Measurements from ENCODE around the gene RPAP3. TPM values are rescaled to one million over a fixed set of nuclear protein-coding genes. Genes with fewer than 3 reads are reported as not detected.
"Not testable (repeated sequence)": the region's sequence is repeated elsewhere in the genome, so short reads cannot be mapped to it uniquely, and the experiment has no call there.

RPAP3 gene
- total RNA-seq, 6 donors from 2014 or later: 6.5 to 28.0 (median 16.4) TPM

GRCh38 chr12:47686645-47687240 lies 19.1 kb downstream of the RPAP3 start:
- no peaks in the 10 kb centered on the region for H3K9me3 ChIP-seq
- H3K27me3 ChIP-seq: no peaks in the 10 kb centered on the region
- no peak for DNase-seq
- H3K4me1 ChIP-seq: no peaks in the 10 kb centered on the region
- H3K27ac ChIP-seq: no peak overlapping the region
- TF ChIP-seq, protein P1, sequence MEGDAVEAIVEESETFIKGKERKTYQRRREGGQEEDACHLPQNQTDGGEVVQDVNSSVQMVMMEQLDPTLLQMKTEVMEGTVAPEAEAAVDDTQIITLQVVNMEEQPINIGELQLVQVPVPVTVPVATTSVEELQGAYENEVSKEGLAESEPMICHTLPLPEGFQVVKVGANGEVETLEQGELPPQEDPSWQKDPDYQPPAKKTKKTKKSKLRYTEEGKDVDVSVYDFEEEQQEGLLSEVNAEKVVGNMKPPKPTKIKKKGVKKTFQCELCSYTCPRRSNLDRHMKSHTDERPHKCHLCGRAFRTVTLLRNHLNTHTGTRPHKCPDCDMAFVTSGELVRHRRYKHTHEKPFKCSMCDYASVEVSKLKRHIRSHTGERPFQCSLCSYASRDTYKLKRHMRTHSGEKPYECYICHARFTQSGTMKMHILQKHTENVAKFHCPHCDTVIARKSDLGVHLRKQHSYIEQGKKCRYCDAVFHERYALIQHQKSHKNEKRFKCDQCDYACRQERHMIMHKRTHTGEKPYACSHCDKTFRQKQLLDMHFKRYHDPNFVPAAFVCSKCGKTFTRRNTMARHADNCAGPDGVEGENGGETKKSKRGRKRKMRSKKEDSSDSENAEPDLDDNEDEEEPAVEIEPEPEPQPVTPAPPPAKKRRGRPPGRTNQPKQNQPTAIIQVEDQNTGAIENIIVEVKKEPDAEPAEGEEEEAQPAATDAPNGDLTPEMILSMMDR (IDR thresholded peaks at IDR 0.05): peak in 4 of 6 experiments; percentile 25 to 49 (median 46)
- no peak for TF ChIP-seq POLR2AphosphoS5 (IDR thresholded peaks at IDR 0.05)
- WGBS, 2 donors: 78 to 81% methylated on average over 4 of the region's 4 CpGs
- H3K36me3 ChIP-seq: peaks cover 0 to 27% (median 4%) of the 10 kb centered on the region in 4 donors
- no peak overlapping the region for H3K4me3 ChIP-seq
- no peak for ATAC-seq (ENCODE audit: low FRiP score in 2 of 2)

GRCh38 chr12:47679785-47680184 lies 26.0 kb downstream of the RPAP3 start:
- DNase-seq (no peak), ATAC-seq (ENCODE audit: low FRiP score in 2 of 2) (no peak)
- WGBS, 2 donors: 99 to 100% methylated on average over 2 of the region's 2 CpGs
- TF ChIP-seq POLR2AphosphoS5 (IDR thresholded peaks at IDR 0.05): no peak
- TF ChIP-seq EP300 (IDR thresholded peaks at IDR 0.05): no peak
- TF ChIP-seq POLR2A (IDR thresholded peaks at IDR 0.05): no peak
- TF ChIP-seq, protein P1 (IDR thresholded peaks at IDR 0.05): no peak
- H3K9me3 ChIP-seq: no peaks in the 10 kb centered on the region
- H3K4me3 ChIP-seq: no peak overlapping the region
- no peak overlapping the region for H3K27ac ChIP-seq
- H3K4me1 ChIP-seq: no peaks in the 10 kb centered on the region
- peaks cover 0 to 34% (median 7%) of the 10 kb centered on the region in 4 donors for H3K36me3 ChIP-seq
- no peaks in the 10 kb centered on the region for H3K27me3 ChIP-seq

- no peak overlapping the region for H3K27ac ChIP-seq
- no peak for ATAC-seq (ENCODE audit: low FRiP score in 2 of 2)
- no peak overlapping the region for H3K4me3 ChIP-seq
- TF ChIP-seq, protein P1 (IDR thresholded peaks at IDR 0.05): no peak
- TF ChIP-seq POLR2A (IDR thresholded peaks at IDR 0.05) (no peak), EP300 (IDR thresholded peaks at IDR 0.05) (no peak), POLR2AphosphoS5 (IDR thresholded peaks at IDR 0.05) (no peak)
- H3K4me1 ChIP-seq: no peaks in the 10 kb centered on the region
- peaks cover 0 to 31% (median 6%) of the 10 kb centered on the region in 4 donors for H3K36me3 ChIP-seq
- no peaks in the 10 kb centered on the region for H3K27me3 ChIP-seq
- WGBS, 2 donors: 94 to 95% methylated on average over 2 of the region's 2 CpGs
- no peak for DNase-seq
- no peaks in the 10 kb centered on the region for H3K9me3 ChIP-seq
Observed at GRCh38 chr12:47672068-47672467, 33.8 kb downstream of the RPAP3 start.

- H3K27ac ChIP-seq; H3K4me1 ChIP-seq; H3K4me3 ChIP-seq; H3K9me3 ChIP-seq; H3K27me3 ChIP-seq; DNase-seq; ATAC-seq (ENCODE audit: low FRiP score in 2 of 2): not testable (repeated sequence)
- WGBS, 2 donors: 89 to 94% methylated on average over 6 of the region's 6 CpGs
- H3K36me3 ChIP-seq: peaks cover 4 to 61% (median 21%) of the 10 kb centered on the region in 4 donors
Observed at GRCh38 chr12:47667935-47668334, 37.9 kb downstream of the RPAP3 start.

- peak in 1 of 2 donors; percentile 40 for DNase-seq
- WGBS, 2 donors: 38 to 42% methylated on average over 4 of the region's 4 CpGs
- H3K4me1 ChIP-seq: peaks cover 9 to 19% (median 12%) of the 10 kb centered on the region in 4 donors
- H3K36me3 ChIP-seq: no peaks in the 10 kb centered on the region
- no peaks in the 10 kb centered on the region for H3K9me3 ChIP-seq
- ATAC-seq (ENCODE audit: low FRiP score in 2 of 2): peak in 1 of 2 donors; percentile 70
- no peak overlapping the region for H3K4me3 ChIP-seq
- peak overlapping the region in 1 of 4 donors; percentile 18 for H3K27ac ChIP-seq
- TF ChIP-seq EP300 (IDR thresholded peaks at IDR 0.05) (no peak), POLR2A (IDR thresholded peaks at IDR 0.05) (no peak), POLR2AphosphoS5 (IDR thresholded peaks at IDR 0.05) (no peak)
- TF ChIP-seq, protein P1 (IDR thresholded peaks at IDR 0.05): no peak
- no peaks in the 10 kb centered on the region for H3K27me3 ChIP-seq
Observed at GRCh38 chr12:47652521-47653234, 53.2 kb downstream of the RPAP3 start.
